SK-N-SH treated with all-trans-retinoic acid at 6 μM for 48 hours (cell line): ENCODE measurements around the gene C19orf81.

Experiments
- ARNTL ChIP-seq: fragments of 450-650 bp; formaldehyde crosslinking; IDR thresholded peaks from 2 replicates; pipeline ENCODE4 v1.5.0; 2020; ENCODE audit warnings: low read depth, mild to moderate bottlenecking, moderate library complexity, borderline replicate concordance
- BACH2 ChIP-seq: fragments of 250-450 bp; sonication (Bioruptor Pico); IDR thresholded peaks from 2 replicates; pipeline ENCODE4 v1.9.0; 2021; ENCODE audit warnings: mild to moderate bottlenecking, borderline replicate concordance
- CSDC2 ChIP-seq: fragments of 250-450 bp; sonication (Bioruptor Pico); IDR thresholded peaks from 2 replicates; pipeline ENCODE4 v1.5.0; 2020; ENCODE audit warnings: mild to moderate bottlenecking, moderate library complexity
- ESRRG ChIP-seq: fragments of 250-450 bp; sonication (Bioruptor Pico); IDR thresholded peaks from 2 replicates; pipeline ENCODE4 v1.6.1; 2021; ENCODE audit warnings: mild to moderate bottlenecking
- GLIS3 ChIP-seq: fragments of 250-450 bp; sonication (Bioruptor Pico); IDR thresholded peaks from 2 replicates; pipeline ENCODE4 v1.5.0; 2020; ENCODE audit warnings: mild to moderate bottlenecking, moderate library complexity
- ISL1 ChIP-seq: fragments of 250-450 bp; sonication (Bioruptor Pico); IDR thresholded peaks from 2 replicates; pipeline ENCODE4 v2.1.2; 2022; ENCODE audit warnings: mild to moderate bottlenecking, moderate library complexity
- PPARA ChIP-seq: fragments of 250-450 bp; sonication (Bioruptor Pico); IDR thresholded peaks from 2 replicates; pipeline ENCODE4 v1.5.0; 2020; ENCODE audit warnings: mild to moderate bottlenecking, borderline replicate concordance
- TCF4 ChIP-seq: fragments of 250-450 bp; sonication (Bioruptor Pico); IDR thresholded peaks from 2 replicates; pipeline ENCODE4 v1.8.0; 2021; ENCODE audit warnings: mild to moderate bottlenecking, moderate library complexity, borderline replicate concordance
- ZFP3 ChIP-seq: fragments of 250-450 bp; sonication (Bioruptor Pico); IDR thresholded peaks from 2 replicates; pipeline ENCODE4 v1.5.0; 2020; ENCODE audit warnings: mild to moderate bottlenecking, moderate library complexity
- ZNF8 ChIP-seq: fragments of 450-650 bp; formaldehyde crosslinking; IDR thresholded peaks from 2 replicates; pipeline ENCODE4 v1.5.0; 2020; ENCODE audit warnings: mild to moderate bottlenecking, moderate library complexity
- TF ChIP-seq, protein P1 (sequence below): fragments of 250-450 bp; sonication (Bioruptor Pico); IDR thresholded peaks from 2 replicates; pipeline ENCODE4 v1.8.0; 2020; ENCODE audit warnings: mild to moderate bottlenecking, moderate library complexity, borderline replicate concordance
- TF ChIP-seq, protein P2 (sequence below): fragments of 250-450 bp; sonication (Bioruptor Pico); IDR thresholded peaks from 2 replicates; pipeline ENCODE4 v1.5.1; 2020; ENCODE audit warnings: low read depth, mild to moderate bottlenecking, moderate library complexity
- TF ChIP-seq, protein P3 (sequence below): fragments of 250-450 bp; sonication (Bioruptor Pico); IDR thresholded peaks from 2 replicates; pipeline ENCODE4 v1.8.0; 2021; ENCODE audit warnings: low read depth, mild to moderate bottlenecking, moderate library complexity, borderline replicate concordance

DNA sequence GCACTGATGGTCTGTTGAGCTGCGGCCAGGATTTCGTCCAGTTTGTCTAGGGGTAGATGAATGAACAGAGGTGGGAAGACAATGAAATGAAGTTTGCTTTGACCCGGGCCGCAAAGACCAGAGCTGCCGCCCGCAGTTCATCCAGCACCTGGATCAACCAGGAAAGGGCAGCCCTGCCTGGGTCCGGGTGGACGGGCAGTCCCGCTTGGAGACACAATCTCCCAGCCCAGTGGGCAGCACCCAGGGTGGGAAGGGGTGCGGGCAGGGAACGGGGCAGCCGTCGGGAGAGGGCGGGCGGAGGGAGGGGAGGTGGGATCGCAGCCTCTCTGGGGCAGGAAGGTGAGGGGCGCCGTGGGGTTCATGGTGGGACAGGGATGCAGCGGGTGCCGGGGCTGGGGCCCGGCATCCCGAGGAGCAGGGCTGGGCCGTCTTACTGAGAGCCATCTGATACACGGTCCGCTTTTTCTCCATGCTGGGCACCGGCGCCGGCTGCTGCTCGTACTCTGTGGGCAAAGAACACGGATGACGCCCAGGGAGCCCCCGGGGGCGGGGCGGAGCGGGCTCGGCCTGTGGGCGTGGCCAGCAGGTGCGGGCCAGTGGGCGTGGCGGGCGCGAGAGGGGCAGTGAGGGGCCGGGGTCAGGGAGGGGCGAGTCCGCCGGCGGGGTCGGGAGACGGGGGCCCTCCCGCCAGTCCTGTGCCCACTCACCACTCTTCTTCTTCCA, 37.2 kb downstream of the C19orf81 start:
- TF ChIP-seq BACH2 (CRISPR knock-in tag) (no peak), PPARA (no peak), ARNTL (CRISPR knock-in tag) (no peak), ZNF8 (CRISPR knock-in tag) (no peak), ZFP3 (CRISPR knock-in tag) (no peak), CSDC2 (CRISPR knock-in tag) (no peak), ESRRG (CRISPR knock-in tag) (no peak), ISL1 (CRISPR knock-in tag) (no peak), GLIS3 (CRISPR knock-in tag) (no peak), TCF4 (CRISPR knock-in tag) (no peak)
- TF ChIP-seq, protein P1, sequence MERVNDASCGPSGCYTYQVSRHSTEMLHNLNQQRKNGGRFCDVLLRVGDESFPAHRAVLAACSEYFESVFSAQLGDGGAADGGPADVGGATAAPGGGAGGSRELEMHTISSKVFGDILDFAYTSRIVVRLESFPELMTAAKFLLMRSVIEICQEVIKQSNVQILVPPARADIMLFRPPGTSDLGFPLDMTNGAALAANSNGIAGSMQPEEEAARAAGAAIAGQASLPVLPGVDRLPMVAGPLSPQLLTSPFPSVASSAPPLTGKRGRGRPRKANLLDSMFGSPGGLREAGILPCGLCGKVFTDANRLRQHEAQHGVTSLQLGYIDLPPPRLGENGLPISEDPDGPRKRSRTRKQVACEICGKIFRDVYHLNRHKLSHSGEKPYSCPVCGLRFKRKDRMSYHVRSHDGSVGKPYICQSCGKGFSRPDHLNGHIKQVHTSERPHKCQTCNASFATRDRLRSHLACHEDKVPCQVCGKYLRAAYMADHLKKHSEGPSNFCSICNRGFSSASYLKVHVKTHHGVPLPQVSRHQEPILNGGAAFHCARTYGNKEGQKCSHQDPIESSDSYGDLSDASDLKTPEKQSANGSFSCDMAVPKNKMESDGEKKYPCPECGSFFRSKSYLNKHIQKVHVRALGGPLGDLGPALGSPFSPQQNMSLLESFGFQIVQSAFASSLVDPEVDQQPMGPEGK (CRISPR knock-in tag) = no peak
- TF ChIP-seq, protein P2, sequence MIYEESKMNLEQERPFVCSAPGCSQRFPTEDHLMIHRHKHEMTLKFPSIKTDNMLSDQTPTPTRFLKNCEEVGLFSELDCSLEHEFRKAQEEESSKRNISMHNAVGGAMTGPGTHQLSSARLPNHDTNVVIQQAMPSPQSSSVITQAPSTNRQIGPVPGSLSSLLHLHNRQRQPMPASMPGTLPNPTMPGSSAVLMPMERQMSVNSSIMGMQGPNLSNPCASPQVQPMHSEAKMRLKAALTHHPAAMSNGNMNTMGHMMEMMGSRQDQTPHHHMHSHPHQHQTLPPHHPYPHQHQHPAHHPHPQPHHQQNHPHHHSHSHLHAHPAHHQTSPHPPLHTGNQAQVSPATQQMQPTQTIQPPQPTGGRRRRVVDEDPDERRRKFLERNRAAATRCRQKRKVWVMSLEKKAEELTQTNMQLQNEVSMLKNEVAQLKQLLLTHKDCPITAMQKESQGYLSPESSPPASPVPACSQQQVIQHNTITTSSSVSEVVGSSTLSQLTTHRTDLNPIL (CRISPR knock-in tag) = no peak
- TF ChIP-seq, protein P3, sequence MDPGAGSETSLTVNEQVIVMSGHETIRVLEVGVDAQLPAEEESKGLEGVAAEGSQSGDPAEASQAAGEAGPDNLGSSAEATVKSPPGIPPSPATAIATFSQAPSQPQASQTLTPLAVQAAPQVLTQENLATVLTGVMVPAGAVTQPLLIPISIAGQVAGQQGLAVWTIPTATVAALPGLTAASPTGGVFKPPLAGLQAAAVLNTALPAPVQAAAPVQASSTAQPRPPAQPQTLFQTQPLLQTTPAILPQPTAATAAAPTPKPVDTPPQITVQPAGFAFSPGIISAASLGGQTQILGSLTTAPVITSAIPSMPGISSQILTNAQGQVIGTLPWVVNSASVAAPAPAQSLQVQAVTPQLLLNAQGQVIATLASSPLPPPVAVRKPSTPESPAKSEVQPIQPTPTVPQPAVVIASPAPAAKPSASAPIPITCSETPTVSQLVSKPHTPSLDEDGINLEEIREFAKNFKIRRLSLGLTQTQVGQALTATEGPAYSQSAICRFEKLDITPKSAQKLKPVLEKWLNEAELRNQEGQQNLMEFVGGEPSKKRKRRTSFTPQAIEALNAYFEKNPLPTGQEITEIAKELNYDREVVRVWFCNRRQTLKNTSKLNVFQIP (CRISPR knock-in tag) = no peak
